ENCODE results near the gene KRT4. TPM values are rescaled to one million over a fixed set of nuclear protein-coding genes. Genes with fewer than 3 reads are reported as not detected.

Gene KRT4
- total RNA-seq, 1 experiment from 2014 or later = not detected

DNA sequence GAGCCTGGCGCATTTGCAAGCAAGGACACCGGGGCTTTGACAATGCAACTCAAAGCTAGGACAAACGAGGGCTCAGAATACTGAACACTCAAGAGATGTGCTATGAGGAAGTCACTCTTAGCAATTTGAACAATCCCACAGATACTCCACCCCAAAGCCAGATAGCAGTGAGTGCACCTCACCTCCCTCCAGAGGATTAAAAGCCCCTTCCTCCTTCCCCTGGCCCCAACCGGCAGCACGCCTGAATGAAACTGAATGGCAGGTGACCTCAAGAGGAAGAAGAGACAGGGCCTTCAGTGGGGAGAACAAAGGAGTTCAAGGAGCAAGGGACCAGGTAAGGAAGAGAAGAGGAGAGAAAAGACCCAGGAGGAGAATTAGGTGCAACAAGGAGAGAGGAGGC is 36.8 kb upstream of the KRT4 start:
- ATAC-seq (no peak), DNase-seq (ENCODE audit: low read depth, low spot score) (no peak)
- ChIA-PET POLR2A (no interaction called here), CTCF (no interaction called here), RAD21 (ENCODE audit: low non-redundant PET in 1 of 2, low total read pairs in 2 of 2, uncharacterized antibody in 2 of 2, unreplicated experiment in 2 of 2) (no interaction called here)
- H3K36me3 ChIP-seq (ENCODE audit: control insufficient read depth in 1 of 2, insufficient read depth in 2 of 2, low read length in 2 of 2) = no peaks in the 10 kb centered on the region
- no peaks in the 10 kb centered on the region for H3K9me2 ChIP-seq (ENCODE audit: insufficient read depth)
- peaks cover 0 to 14% of the 10 kb centered on the region in 2 experiments; a peak in 2 of 4 replicates for H3K4me1 ChIP-seq (ENCODE audit: control insufficient read depth in 1 of 2, insufficient read depth in 2 of 2, low read length in 2 of 2)
- H3K9ac ChIP-seq (ENCODE audit: low read length) = no peak overlapping the region
- H3K27ac ChIP-seq (ENCODE audit: low read depth, low read length) = no peak overlapping the region
- intact Hi-C loops (cut with micrococcal nuclease) = no loop called here
- BruUV-seq (replicated peaks) = no TSS peak
- no peaks in the 10 kb centered on the region for H4K20me1 ChIP-seq (ENCODE audit: insufficient read depth)
- H2AFZ ChIP-seq (ENCODE audit: low read depth, low read length, poor library complexity, severe bottlenecking) = no peak overlapping the region
- no peak overlapping the region for H3K4me3 ChIP-seq (replicated peaks in 1 of 2; ENCODE audit: low read depth in 1 of 2, low read length in 2 of 2)
- H3K9me3 ChIP-seq (ENCODE audit: control insufficient read depth in 1 of 2, insufficient read depth in 1 of 2, low read depth in 1 of 2, low read length in 2 of 2) = no peaks in the 10 kb centered on the region
- no peaks in the 10 kb centered on the region for H3K79me2 ChIP-seq (ENCODE audit: insufficient read depth, low read length)
- TF ChIP-seq CBX3 (IDR thresholded peaks at IDR 0.05; ENCODE audit: low read depth) (no peak), ZNF274 (IDR thresholded peaks at IDR 0.05; ENCODE audit: low read depth, low read length) (no peak), EGR1 (IDR thresholded peaks at IDR 0.05; ENCODE audit: low read depth) (no peak), ELF1 (IDR thresholded peaks at IDR 0.05; ENCODE audit: borderline replicate concordance, low read depth) (no peak), YY1 (IDR thresholded peaks at IDR 0.05; ENCODE audit: extremely low read depth, insufficient replicate concordance, low read depth, low read length) (no peak), EZH2phosphoT487 (IDR thresholded peaks at IDR 0.05; ENCODE audit: borderline replicate concordance) (no peak), POLR2A (IDR thresholded peaks at IDR 0.05; ENCODE audit: borderline replicate concordance, extremely low read depth, insufficient read depth, insufficient read length) (no peak), SIN3A (IDR thresholded peaks at IDR 0.05; ENCODE audit: low read depth) (no peak)
- TF ChIP-seq, protein P1, sequence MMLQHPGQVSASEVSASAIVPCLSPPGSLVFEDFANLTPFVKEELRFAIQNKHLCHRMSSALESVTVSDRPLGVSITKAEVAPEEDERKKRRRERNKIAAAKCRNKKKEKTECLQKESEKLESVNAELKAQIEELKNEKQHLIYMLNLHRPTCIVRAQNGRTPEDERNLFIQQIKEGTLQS (IDR thresholded peaks at IDR 0.05) = no peak
- TF ChIP-seq, protein P2, sequence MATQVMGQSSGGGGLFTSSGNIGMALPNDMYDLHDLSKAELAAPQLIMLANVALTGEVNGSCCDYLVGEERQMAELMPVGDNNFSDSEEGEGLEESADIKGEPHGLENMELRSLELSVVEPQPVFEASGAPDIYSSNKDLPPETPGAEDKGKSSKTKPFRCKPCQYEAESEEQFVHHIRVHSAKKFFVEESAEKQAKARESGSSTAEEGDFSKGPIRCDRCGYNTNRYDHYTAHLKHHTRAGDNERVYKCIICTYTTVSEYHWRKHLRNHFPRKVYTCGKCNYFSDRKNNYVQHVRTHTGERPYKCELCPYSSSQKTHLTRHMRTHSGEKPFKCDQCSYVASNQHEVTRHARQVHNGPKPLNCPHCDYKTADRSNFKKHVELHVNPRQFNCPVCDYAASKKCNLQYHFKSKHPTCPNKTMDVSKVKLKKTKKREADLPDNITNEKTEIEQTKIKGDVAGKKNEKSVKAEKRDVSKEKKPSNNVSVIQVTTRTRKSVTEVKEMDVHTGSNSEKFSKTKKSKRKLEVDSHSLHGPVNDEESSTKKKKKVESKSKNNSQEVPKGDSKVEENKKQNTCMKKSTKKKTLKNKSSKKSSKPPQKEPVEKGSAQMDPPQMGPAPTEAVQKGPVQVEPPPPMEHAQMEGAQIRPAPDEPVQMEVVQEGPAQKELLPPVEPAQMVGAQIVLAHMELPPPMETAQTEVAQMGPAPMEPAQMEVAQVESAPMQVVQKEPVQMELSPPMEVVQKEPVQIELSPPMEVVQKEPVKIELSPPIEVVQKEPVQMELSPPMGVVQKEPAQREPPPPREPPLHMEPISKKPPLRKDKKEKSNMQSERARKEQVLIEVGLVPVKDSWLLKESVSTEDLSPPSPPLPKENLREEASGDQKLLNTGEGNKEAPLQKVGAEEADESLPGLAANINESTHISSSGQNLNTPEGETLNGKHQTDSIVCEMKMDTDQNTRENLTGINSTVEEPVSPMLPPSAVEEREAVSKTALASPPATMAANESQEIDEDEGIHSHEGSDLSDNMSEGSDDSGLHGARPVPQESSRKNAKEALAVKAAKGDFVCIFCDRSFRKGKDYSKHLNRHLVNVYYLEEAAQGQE (IDR thresholded peaks at IDR 0.05; ENCODE audit: low read depth) = no peak
- TF ChIP-seq, protein P3, sequence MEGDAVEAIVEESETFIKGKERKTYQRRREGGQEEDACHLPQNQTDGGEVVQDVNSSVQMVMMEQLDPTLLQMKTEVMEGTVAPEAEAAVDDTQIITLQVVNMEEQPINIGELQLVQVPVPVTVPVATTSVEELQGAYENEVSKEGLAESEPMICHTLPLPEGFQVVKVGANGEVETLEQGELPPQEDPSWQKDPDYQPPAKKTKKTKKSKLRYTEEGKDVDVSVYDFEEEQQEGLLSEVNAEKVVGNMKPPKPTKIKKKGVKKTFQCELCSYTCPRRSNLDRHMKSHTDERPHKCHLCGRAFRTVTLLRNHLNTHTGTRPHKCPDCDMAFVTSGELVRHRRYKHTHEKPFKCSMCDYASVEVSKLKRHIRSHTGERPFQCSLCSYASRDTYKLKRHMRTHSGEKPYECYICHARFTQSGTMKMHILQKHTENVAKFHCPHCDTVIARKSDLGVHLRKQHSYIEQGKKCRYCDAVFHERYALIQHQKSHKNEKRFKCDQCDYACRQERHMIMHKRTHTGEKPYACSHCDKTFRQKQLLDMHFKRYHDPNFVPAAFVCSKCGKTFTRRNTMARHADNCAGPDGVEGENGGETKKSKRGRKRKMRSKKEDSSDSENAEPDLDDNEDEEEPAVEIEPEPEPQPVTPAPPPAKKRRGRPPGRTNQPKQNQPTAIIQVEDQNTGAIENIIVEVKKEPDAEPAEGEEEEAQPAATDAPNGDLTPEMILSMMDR (IDR thresholded peaks at IDR 0.05 in 2 of 3, conservative IDR thresholded peaks at IDR 0.05 in 1 of 3; ENCODE audit: borderline replicate concordance in 1 of 3, insufficient read depth in 1 of 3, low read depth in 2 of 3, low read length in 2 of 3) = no peak
- no peaks in the 10 kb centered on the region for H3K27me3 ChIP-seq (ENCODE audit: insufficient read depth, low read length)
- no peak overlapping the region for H3K4me2 ChIP-seq (ENCODE audit: low read length)
